Stimulated activated CD4-positive, alpha-beta T cell treated with anti-CD3 and anti-CD28 coated beads, Interleukin-4, amount 100 ng/mL, for 48 hours (primary cell): ENCODE data around the gene OR2A14.
"Not testable (repeated sequence)": the region's sequence is repeated elsewhere in the genome, so short reads cannot be mapped to it uniquely, and the experiment has no call there.

Source experiments
- DNase-seq, 2 donors: peaks; one replicate each; pipeline ENCODE4 v3.0.0-alpha.2; 2020; ENCODE audit warnings: low read depth in 2 of 2

OR2A14 gene

DNA sequence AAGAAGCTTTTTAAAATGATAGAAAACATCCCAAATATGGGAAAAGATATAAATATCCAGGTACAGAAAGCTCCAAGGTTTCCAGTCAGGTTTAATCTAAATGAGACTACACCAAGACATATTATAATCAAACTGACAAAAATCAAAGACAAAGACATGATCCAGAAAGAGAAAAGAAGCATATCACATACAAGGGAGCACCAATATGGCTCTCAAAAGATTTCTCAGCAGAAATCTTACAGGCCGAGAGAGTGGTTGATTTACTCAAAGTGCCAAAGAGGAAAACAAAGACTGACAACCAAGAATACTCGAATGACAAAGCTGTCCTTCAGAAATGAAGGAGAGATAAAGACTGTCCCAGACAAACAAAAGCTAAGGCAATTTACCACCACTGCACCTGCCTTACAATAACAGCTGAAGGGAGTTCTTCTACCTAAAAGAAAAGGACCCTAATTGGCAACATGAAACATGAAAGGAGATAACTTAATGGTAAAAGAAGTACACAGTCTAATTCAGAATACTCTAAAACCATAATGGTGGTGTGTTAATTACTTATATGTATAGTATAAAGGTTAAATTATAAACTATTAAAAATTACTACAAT is 25.4 kb downstream of the OR2A14 start:
- no peak for DNase-seq

DNA sequence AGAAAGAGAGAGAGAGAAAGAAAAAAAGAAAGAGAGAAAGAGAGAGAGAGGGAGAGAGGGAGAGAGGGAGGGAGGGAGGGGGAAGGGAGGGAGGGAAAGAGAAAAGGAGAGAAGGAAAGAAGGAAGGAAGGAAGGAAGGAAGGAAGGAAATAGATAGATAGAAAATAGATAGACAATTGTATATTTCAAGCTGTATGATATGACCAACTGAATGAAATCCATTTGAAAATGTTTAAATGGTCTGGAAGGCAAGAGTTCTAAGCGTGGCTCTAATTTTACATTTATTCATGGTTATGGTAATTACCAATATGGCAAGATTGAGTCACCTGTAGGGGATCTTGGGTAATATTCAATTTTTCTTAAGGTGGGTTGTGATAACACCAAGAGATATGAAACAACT is 35.9 kb downstream of the OR2A14 start:
- no peak for DNase-seq

DNA sequence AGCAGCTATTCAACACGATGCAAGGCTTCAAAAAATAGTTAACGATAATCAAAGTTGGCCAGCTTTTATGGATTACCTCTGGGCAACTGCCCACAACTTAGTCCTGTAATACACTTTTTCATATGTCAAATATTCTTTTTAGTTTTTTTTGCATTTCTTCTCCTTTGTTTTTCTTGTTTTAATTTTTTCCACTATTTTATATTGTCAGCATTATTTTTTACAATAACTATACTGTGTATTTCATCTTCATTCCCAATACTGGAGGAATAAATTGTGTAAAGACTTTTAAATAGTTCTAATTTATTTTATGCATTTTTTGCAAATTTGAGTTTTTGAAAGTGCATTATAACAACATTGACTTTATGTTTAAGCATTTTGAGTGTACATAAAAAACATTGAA is 41.8 kb downstream of the OR2A14 start:
- DNase-seq, result no peak

DNA sequence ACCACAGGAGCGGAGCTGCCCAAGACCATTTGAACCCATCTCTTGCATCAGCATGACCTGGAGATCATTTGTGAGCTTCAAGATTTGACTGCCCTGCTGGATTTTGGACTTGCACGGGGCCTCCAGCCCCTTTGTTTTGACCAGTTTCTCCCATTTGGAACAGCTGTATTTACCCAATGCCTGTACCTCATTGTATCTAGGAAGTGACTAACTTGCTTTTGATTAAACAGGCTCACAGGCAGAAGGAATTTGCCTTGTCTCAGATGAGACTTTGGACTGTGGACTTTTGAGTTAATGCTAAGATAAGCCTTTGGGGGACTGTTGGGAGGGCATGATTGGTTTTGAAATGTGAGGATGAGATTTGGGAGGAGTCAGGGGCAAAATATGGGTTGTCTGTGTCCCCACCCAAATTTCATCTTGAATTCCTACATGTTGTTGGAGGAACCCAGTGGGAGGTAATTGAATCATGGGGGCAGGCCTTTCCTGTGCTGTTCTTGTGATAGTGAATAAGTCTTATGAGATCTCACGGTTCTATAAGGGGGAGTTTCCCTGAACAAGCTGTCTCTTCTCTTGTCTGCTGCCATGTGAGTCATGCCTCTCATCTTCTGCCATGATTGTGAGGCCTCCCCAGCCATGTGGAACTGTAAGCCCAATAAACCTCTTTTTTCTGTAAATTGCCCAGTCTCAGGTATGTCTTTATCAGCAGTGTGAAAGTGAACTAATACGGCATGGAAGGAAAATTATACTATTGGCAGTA is 48.8 kb downstream of the OR2A14 start:
- not testable (repeated sequence) for DNase-seq

DNA sequence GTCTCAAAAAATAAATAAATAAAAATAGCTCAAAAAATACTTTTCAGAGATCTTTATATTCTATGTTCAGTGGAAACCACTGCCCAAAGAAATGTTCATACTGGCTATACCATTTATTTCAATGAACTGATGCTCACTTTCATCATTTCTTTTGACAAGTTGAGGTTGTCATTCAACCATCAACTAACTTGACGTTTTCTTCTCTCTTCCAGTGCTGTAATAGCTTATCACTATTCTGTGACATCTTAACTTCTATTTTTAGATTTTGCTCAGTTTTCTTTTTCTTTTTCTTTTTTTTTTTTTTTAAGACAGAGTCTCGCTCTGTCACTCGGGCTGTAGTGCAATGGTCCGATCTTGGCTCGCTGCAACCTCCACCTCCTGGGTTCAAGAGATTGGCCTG is 51.6 kb downstream of the OR2A14 start:
- no peak for DNase-seq

DNA sequence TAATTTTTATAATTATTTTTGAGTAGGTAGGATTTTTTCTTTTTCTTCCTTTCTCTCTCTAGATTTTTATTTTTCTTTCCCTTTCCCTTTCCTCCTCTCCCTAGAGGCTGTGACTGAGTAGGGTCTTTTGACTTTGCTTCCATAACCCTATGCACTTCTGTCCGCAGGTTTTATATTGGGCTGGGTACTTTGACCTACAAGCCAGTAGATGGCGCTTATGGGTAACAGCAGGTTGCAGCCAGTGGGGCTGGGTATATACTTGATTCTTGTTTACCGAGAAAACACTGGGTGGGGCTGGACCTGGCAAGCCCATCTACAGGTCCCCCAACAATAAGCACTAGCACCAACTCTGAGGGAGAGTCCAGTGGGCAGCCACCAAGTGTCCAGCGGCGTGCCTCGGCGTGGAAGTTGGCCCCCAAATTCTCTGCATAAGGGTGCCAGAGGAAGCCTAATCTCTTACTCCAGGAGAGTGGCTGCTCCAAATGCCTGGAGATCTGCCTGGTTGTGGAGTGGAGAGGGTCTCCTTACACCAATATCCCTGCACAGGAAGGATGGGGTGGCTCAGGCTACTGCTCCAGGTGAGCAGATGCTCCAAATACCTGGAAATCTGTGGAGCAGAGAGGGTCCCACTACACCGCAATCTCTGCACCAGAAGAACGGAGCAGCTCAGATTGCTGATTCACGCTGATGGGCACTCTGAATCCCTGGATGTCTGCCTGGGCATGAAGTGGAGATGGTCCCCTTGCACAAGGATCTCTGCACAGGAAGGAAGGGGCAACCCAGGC is 55.6 kb downstream of the OR2A14 start:
- DNase-seq, result peak in 1 of 2 donors; percentile 4

DNA sequence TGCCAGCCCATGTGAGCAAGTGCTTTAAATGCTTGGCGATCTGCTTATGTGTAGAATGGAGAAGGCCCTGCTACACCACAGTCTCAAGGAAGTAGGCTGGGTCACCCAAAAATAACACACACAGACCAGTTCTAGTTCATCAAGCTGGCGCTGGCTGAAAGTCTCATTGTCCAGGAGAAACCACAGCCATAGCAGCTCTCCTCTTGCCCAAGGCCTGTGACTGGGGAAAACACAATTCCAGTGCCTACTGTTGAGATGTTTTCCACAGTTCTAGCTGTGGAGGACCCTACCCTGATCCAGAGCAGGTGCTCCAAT is 56.1 kb downstream of the OR2A14 start:
- not testable (repeated sequence) for DNase-seq
